DOHH2 (cell line): ENCODE results near the gene MAX.

ENCODE experiments used
- EZH2phosphoT487 ChIP-seq: fragments of 200-600 bp; sonication (generic); IDR thresholded peaks from 2 replicates; pipeline ENCODE4 v1.6.1; 2017; ENCODE audit warnings: borderline replicate concordance, mild to moderate bottlenecking, antibody characterized with exemption, low read length, moderate library complexity, mixed read lengths
- TF ChIP-seq, protein P1 (sequence below): fragments of 200-600 bp; sonication (generic); IDR thresholded peaks from one replicate; pipeline ENCODE4 v1.5.1; 2014; ENCODE audit warnings: antibody characterized with exemption, mild to moderate bottlenecking, low read depth, low read length; ENCODE audit not compliant: poor library complexity, severe bottlenecking

DNA sequence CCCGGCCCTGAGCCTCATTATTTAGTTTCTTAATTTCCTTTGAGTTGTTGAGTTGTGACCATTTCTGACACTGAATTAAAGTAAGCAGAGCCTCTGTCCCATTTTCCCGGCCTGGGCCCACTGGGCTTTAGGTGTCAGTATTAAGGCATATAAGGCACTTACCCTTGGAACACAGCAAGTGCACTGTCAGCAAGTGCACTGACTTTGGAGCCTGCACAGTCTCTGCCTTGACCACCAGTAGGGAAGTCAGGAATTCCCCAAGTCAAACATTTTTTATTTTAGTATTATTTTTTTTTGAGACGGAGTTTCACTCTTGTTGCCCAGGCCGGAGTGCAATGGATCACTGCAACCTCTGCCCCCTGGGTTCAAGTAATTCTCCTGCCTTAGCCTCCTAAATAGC is 56.6 kb downstream of the MAX start:
- TF ChIP-seq EZH2phosphoT487, result no peak
- TF ChIP-seq, protein P1, sequence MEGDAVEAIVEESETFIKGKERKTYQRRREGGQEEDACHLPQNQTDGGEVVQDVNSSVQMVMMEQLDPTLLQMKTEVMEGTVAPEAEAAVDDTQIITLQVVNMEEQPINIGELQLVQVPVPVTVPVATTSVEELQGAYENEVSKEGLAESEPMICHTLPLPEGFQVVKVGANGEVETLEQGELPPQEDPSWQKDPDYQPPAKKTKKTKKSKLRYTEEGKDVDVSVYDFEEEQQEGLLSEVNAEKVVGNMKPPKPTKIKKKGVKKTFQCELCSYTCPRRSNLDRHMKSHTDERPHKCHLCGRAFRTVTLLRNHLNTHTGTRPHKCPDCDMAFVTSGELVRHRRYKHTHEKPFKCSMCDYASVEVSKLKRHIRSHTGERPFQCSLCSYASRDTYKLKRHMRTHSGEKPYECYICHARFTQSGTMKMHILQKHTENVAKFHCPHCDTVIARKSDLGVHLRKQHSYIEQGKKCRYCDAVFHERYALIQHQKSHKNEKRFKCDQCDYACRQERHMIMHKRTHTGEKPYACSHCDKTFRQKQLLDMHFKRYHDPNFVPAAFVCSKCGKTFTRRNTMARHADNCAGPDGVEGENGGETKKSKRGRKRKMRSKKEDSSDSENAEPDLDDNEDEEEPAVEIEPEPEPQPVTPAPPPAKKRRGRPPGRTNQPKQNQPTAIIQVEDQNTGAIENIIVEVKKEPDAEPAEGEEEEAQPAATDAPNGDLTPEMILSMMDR, result no peak
